HG03097 (cell line): ENCODE results near the gene AKT3.

ENCODE experiments used
- ATAC-seq: cut with Tn5 transposase; IDR thresholded peaks from one replicate; pipeline ENCODE4 v1.9.1; 2021; ENCODE audit not compliant: unreplicated experiment, low FRiP score

AKT3 gene

GRCh38 chr1:243496806-243497205 is 353.2 kb downstream of the AKT3 start:
- no peak for ATAC-seq

DNA sequence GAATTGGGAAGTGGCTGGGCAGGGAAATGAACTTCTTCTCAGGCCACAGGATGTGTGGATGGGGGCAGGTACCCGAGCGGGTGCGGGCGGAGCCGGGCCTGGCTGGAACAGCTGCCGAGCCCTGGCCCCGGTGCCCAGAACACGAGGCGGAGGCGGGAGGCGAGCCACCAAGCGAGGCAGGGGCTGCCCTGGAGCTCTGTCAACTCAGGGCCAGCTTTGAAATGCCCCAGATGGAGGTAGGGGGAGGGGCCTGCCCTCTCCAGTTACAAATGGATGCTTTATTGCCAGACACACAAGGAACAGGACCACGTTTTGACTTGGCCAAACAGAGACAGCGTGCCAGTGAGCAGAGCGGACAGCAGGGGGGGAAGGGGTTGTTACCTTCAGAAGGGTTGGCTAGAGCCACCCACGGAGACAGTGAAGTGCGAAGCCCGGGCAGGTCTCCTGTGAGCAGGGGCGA is 353.8 kb downstream of the AKT3 start:
- no peak for ATAC-seq

GRCh38 chr1:243495442-243496186 is 354.4 kb downstream of the AKT3 start:
- no peak for ATAC-seq

DNA sequence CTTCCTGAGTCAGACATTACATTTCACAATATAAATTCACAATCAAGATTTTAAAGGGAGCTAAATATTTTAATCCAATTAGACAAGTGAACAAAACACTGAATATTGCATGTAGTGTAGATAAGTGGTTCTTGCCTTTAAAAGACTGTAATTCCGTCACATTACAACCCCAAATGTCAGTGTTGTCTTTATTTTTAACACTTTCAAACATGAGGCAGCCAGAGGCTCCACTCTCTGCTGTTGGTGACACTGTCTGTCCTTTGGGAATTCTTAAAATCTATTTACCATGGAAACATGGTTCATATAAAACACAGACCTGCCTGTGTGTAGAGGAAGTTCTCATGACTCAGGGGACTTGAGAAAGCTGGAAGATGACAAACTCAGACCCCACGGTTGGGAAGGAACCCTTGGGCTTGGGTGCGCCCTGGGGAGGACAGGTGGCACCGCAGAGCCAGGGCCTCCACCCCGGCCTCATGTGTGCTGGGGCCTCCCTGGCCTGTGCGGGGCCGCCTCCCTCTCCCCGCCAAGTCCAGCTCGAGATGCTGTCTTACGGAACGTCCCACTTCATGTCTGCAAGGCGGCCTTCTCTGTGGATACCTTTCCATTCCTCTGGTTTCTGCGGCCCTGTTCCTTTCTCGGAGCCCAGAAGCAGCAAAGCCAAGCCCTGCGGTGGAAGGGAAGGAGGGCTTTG is 355.2 kb downstream of the AKT3 start:
- no peak for ATAC-seq

DNA sequence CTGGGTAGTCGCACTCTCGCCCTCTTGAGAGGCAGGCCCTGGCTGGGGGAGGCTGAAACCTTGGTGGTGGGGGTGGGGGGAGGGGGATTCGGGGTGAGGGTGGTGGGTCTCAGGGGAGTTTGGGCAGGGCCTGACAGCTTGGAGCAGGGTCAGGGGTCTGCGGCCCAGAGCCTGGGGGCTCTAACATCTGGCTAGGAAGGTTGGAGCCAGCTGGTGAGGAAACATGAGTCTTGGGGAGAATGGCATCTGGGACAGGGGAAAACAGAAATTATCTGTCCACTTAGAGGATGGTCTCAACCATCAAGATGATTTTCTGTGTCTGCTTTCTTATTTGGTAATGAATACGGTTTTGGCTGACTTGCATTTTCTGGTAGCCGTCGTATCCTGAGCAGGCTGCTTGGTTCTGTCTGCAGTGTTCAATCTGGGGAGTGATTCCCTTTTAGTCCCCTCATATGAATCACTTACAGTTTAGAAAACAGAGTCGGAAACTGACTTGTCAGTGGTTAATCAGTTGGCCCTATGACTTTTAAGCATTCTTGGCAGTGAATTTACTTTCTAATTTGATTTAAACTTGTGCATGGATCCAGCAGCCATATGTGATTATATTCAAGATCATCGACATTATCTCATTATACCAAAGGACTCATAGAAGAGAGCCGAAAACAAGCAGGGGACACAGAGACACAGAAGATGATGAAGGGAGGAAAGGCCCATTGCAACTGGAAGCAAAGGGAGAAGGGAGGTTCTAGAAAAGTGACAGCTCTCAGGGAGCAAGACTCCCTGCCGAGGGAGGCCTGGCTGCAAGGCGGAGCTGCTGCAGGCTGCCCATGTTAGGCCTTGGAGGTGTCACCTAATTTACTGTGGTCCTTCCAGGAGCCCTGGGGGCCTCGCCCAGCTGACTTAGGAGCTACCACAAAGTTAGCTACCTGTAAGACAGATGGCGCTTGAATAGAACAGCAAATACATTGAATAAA is 356.6 kb downstream of the AKT3 start:
- ATAC-seq, result no peak

- no peak for ATAC-seq
Observed at GRCh38 chr1:243490748-243491686, 359.0 kb downstream of the AKT3 start.

DNA sequence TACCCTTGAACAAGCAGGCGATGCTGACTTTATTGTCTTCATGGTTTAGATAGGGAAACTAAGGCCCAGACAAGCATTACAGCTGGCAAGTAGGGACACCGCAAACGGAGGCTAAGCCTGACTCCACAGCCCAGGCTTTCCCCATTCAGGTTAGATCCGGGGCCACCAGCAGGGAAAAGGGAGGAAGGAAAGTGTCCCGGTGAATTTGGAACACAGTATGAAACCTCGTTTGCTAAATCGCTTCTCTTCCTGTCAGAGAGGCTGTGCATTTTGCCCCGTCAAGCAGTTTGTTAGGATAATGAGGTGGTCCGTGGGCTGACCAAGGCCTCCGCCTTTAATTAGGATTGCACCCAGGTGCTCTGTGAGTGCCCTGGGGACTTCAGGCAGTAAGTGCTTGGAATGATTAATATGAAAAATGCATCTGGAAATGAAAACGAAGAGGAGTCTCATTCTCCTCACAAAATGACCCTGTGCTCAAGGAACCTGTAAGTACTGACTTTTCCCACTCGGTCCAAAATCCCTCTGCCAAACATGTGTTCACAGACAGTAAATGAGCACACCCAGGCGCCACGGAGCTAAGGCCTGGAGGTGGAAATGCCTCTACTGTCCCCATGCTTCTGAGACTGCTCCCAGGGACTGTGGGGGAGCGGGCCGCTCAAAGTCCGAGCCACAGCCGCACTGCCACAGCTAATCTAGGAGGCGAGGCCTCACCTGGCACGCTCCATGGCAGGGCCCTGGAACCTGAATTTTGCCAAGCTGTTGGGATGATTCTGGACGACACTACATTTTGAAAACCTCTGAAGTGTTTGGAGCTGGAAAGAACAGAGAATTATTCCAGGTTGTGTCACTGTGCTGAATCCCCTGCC is 360.1 kb downstream of the AKT3 start:
- ATAC-seq, result no peak

DNA sequence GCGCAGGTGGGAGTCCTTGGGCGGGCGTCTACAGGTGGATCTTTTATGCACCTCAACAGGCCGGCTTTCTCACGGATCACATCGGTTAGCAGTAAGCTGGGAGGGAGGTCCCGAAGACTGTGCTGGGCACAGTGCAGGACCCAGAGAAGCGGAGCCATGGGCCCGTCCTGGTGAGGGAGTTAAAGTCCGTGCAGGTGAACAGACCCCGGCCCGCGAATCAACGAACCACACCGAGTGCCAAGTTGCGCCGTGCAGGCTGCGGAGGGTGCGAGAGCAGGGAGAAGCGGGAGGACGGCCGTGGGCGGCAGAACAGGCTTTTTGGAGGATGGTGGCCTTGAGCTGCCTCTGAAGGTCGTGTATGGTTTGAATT is 360.9 kb downstream of the AKT3 start:
- no peak for ATAC-seq

GRCh38 chr1:243488459-243489157 is 361.4 kb downstream of the AKT3 start:
- no peak for ATAC-seq

DNA sequence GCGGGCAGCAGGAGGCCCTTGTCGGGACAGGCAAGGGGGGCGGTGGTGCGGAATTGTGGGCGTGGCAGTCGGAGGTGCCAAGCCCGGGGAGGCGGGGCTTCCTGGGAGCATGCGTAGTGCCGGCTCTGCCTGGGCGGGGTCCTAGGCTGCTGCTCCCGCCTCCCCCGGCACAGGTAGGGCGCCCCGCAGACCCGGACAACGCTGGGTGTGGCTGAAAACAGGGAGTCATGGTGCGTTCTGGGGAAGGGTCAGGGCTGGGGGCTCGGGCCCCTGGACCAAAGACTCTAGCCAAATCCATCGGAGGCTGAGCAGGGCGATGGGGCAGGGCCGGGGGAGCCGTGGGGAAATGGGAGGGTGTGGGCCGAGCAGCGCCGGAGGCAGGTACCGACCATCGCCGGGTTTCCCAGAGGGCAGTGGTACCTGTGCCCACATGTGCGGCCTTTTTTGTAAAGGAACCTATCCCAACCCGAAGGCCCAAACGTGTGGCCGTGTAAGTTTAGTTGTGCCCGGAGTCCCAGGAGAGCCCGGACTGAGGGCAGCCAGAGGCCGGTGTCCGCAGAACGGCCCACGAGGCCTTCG is 362.3 kb downstream of the AKT3 start:
- no peak for ATAC-seq

DNA sequence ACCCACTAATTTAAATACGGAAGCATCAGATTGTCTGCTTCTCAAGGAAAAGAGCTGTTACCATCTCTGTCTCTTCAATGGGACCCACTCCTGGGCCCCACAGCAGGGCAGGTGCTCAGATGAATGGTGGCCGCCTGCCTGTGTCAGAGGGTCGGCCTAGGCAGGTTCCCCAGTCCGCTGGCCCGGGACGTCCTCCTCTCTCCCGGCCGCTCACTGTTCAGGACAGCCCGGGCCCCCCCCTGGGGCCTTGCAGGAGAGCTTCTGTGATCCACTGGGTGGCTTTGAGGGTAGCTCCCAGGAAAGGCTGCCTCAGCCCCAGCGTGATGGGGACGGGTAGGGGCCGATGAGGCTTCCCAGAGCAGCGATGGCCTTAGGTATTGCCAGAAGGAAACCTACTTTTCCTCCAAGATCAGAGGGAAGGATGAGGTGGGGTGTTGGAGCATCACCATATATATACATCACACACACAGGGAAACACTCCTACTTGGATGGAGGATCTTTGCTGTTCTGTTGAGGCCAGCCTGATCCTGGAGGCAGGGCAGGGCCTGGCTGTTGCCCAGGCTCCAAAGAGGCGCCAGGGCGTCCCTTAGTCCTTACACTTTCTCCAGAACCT is 362.9 kb downstream of the AKT3 start:
- ATAC-seq, result no peak

- ATAC-seq, result no peak
Observed at GRCh38 chr1:243483952-243484351, 366.1 kb downstream of the AKT3 start.

DNA sequence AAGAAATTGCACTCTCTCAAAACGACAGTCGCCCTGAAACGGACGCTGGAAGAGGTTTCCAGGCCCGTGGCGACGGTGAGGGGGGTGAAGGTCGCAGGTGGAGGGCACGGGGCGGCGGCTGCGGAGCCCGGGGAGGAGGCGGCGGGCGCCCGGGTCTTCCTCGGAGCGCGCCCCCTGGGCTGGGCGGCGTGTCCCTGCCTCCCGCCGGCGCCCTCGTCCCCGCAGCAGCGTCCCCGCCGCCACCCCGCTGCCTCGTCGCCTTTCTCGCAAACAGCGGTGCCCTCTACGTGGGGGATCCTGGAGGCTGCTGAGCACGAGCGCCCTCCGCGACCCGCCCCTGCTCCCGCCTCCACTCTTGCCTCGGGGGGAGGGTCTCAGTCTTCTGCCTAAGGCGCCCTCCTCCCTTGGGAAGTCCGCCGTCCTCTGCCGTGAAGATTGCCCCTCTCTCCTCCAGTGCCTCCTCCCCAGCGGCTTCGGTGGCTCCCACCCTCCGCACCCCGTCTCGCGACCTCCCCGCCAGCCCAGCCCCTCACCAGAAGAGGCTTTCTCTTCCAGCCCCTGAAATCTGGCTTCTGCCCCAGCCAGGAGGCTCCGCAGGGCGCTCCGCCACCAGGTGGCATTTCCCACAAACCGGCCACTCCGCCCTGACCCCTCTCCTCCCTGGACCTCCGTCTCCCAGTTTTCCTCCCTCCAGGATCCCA is 366.8 kb downstream of the AKT3 start:
- no peak for ATAC-seq

GRCh38 chr1:243482141-243483022 is 367.7 kb downstream of the AKT3 start:
- no peak for ATAC-seq

- no peak for ATAC-seq
Observed at GRCh38 chr1:243481101-243481500, 368.9 kb downstream of the AKT3 start.

DNA sequence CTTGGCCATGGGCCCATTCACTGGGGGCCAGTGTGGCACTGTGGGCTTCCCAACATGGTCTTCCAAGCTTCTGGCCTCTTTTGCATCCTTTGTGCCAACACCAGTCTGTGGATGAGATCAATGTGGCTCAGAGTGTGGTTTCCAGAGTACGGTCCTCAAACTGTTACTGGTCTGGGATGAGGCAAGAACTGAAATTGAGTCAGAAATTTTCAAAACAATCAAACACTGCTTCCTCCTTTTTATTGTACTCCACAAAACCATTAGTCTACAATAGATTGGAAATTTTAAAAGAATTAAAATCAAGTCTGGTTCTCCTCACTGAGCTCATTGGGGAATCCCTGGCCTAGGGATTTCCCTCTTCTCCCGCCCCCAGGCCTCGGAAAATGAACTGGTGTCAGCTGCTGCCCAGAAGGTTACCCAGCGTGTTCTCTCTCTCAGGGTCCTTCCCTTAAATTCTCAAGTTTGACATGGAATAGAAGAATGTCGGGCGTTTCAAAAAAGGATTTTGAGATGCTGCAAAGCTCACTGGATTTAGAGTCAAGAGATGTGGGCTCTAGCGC is 372.2 kb downstream of the AKT3 start:
- ATAC-seq, result no peak
